Gastrocnemius medialis (tissue), 4 donors: ENCODE measurements around the gene ITGB5. TPM values are rescaled to one million over a fixed set of nuclear protein-coding genes. Genes with fewer than 3 reads are reported as not detected.

Experiments used
- ATAC-seq, 2 donors: fragments of 150-250 bp; one replicate each; pipeline ENCODE4 v1.9.1; 2016
- DNase-seq, 2 donors: peaks; one replicate each; pipeline ENCODE4 v3.0.0-alpha.2; 2019
- H3K27ac ChIP-seq, 4 donors: fragments of 200-600 bp; sonication (generic); 1 replicate in 1 of 4; 2 replicates in 3 of 4; pipeline ENCODE4 v1.5.1; 2016 to 2018; ENCODE audit warnings: mild to moderate bottlenecking in 2 of 4, moderate library complexity in 1 of 4
- H3K27me3 ChIP-seq, 3 donors: fragments of 200-600 bp; sonication (generic) in 2 of 3; 1 replicate in 1 of 3; 2 replicates in 2 of 3; pipeline versions ENCODE4 v1.5.1 to v1.6.0; 2016 to 2019; ENCODE audit warnings: mild to moderate bottlenecking in 1 of 3, moderate library complexity in 1 of 3
- H3K36me3 ChIP-seq, 2 donors: fragments of 200-600 bp; sonication (generic) in 1 of 2; one replicate each; pipeline ENCODE4 v1.5.1; 2017 to 2018
- H3K4me1 ChIP-seq, 2 donors: fragments of 200-600 bp; sonication (generic) in 1 of 2; one replicate each; pipeline ENCODE4 v1.5.1; 2016 to 2017; ENCODE audit warnings: mild to moderate bottlenecking in 2 of 2
- H3K4me3 ChIP-seq, 4 donors: fragments of 200-600 bp; sonication (generic) in 3 of 4; 1 replicate in 1 of 4; 2 replicates in 3 of 4; pipeline ENCODE4 v1.5.1; 2016 to 2019; ENCODE audit warnings: mild to moderate bottlenecking in 2 of 4
- H3K9me3 ChIP-seq, 3 donors: fragments of 200-600 bp; sonication (generic) in 2 of 3; 1 replicate in 1 of 3; 2 replicates in 2 of 3; pipeline ENCODE4 v1.5.1; 2016 to 2019
- CTCF ChIP-seq, 5 experiments: fragments of 450-650 bp in 3 of 5; fragments of 200-600 bp in 2 of 5; sonication (generic) in 2 of 5; IDR thresholded peaks in 4 of 5; conservative IDR thresholded peaks in 1 of 5; 1 replicate in 4 of 5; 2 replicates in 1 of 5; pipeline ENCODE4 v1.5.1; 2016 to 2019; ENCODE audit warnings: antibody characterized with exemption in 5 of 5, mild to moderate bottlenecking in 3 of 5, moderate library complexity in 3 of 5
- POLR2A ChIP-seq, 2 donors: fragments of 450-650 bp; IDR thresholded peaks; one replicate each; pipeline ENCODE4 v1.6.1; 2017; ENCODE audit warnings: antibody characterized with exemption in 2 of 2, mild to moderate bottlenecking in 2 of 2, moderate library complexity in 2 of 2
- in situ Hi-C, 4 donors: fragments of 200-750 bp; cut with MboI; loops; one replicate each; pipeline versions ENCODE4 v1.15.0 to v1.8.0; 2017; ENCODE audit warnings: low sequenced_read_pairs in 4 of 4
- intact Hi-C: fragments of 100-400 bp; cut with DNase I; formaldehyde crosslinking; loops from one replicate; pipeline ENCODE4 v1.15.1; 2023; ENCODE audit warnings: low total_unique reads
- total RNA-seq, 4 donors: library from RNA; depleted of rRNA; stranded (reverse); fragments of >200 nt; gene quantifications; one replicate each; pipeline versions ENCODE4 v1.1.0 to v1.2.3, GENCODE V29; 2016

Gene ITGB5
- total RNA-seq, 4 donors from 2014 or later, result 35.2 to 101 (median 71.3) TPM

GRCh38 chr3:124853446-124853845, 33.7 kb downstream of the ITGB5 start:
- TF ChIP-seq CTCF (IDR thresholded peaks at IDR 0.05 in 4 of 5, conservative IDR thresholded peaks at IDR 0.05 in 1 of 5) (no peak), POLR2A (IDR thresholded peaks at IDR 0.05) (no peak)
- in situ Hi-C loops (no loop called here), intact Hi-C loops (no loop called here)
- DNase-seq, result no peak
- no peaks in the 10 kb centered on the region for H3K9me3 ChIP-seq
- no peaks in the 10 kb centered on the region for H3K27me3 ChIP-seq
- peaks cover 0 to 9% of the 10 kb centered on the region in 2 donors for H3K36me3 ChIP-seq
- no peak for ATAC-seq
- no peak overlapping the region for H3K27ac ChIP-seq
- peaks cover 0 to 7% of the 10 kb centered on the region in 2 donors for H3K4me1 ChIP-seq
- no peak overlapping the region for H3K4me3 ChIP-seq

GRCh38 chr3:124851905-124852304, 35.3 kb downstream of the ITGB5 start:
- intact Hi-C loops (no loop called here), in situ Hi-C loops (no loop called here)
- no peak for ATAC-seq
- Histone ChIP-seq H3K4me3 (no peak overlapping the region), H3K36me3 (peaks cover 0 to 15% of the 10 kb centered on the region in 2 donors), H3K27ac (no peak overlapping the region), H3K9me3 (no peaks in the 10 kb centered on the region), H3K27me3 (no peaks in the 10 kb centered on the region), H3K4me1 (peaks cover 0 to 7% of the 10 kb centered on the region in 2 donors)
- TF ChIP-seq POLR2A (IDR thresholded peaks at IDR 0.05), result no peak
- TF ChIP-seq CTCF (IDR thresholded peaks at IDR 0.05 in 4 of 5, conservative IDR thresholded peaks at IDR 0.05 in 1 of 5), result no peak
- no peak for DNase-seq

- DNase-seq (no peak), ATAC-seq (no peak)
- peak overlapping the region in 1 of 4 donors; percentile 11 for H3K27ac ChIP-seq
- in situ Hi-C loops (no loop called here), intact Hi-C loops (no loop called here)
- H3K4me1 ChIP-seq, result peaks cover 0 to 7% of the 10 kb centered on the region in 2 donors
- no peak overlapping the region for H3K4me3 ChIP-seq
- no peak for TF ChIP-seq POLR2A (IDR thresholded peaks at IDR 0.05)
- TF ChIP-seq CTCF (IDR thresholded peaks at IDR 0.05 in 4 of 5, conservative IDR thresholded peaks at IDR 0.05 in 1 of 5), result no peak
- peaks cover 0 to 7% of the 10 kb centered on the region in 2 donors for H3K36me3 ChIP-seq
- H3K9me3 ChIP-seq, result no peaks in the 10 kb centered on the region
- no peaks in the 10 kb centered on the region for H3K27me3 ChIP-seq
Observed at GRCh38 chr3:124851136-124851535, 36.0 kb downstream of the ITGB5 start.

- Histone ChIP-seq H3K27ac (peak overlapping the region in 1 of 4 donors; percentile 11), H3K4me3 (no peak overlapping the region), H3K4me1 (peaks cover 0 to 11% of the 10 kb centered on the region in 2 donors), H3K9me3 (no peaks in the 10 kb centered on the region), H3K36me3 (peaks cover 0 to 7% of the 10 kb centered on the region in 2 donors), H3K27me3 (no peaks in the 10 kb centered on the region)
- no peak for ATAC-seq
- in situ Hi-C loops (no loop called here), intact Hi-C loops (no loop called here)
- no peak for DNase-seq
- TF ChIP-seq CTCF (IDR thresholded peaks at IDR 0.05 in 4 of 5, conservative IDR thresholded peaks at IDR 0.05 in 1 of 5) (no peak), POLR2A (IDR thresholded peaks at IDR 0.05) (no peak)
Observed at GRCh38 chr3:124850633-124851032, 36.5 kb downstream of the ITGB5 start.

- DNase-seq, result no peak
- no peak overlapping the region for H3K4me3 ChIP-seq
- no peak overlapping the region for H3K27ac ChIP-seq
- H3K36me3 ChIP-seq, result peaks cover 0 to 7% of the 10 kb centered on the region in 2 donors
- no peaks in the 10 kb centered on the region for H3K27me3 ChIP-seq
- no peak for ATAC-seq
- intact Hi-C loops (no loop called here), in situ Hi-C loops (no loop called here)
- H3K4me1 ChIP-seq, result peaks cover 0 to 15% of the 10 kb centered on the region in 2 donors
- no peak for TF ChIP-seq POLR2A (IDR thresholded peaks at IDR 0.05)
- no peak for TF ChIP-seq CTCF (IDR thresholded peaks at IDR 0.05 in 4 of 5, conservative IDR thresholded peaks at IDR 0.05 in 1 of 5)
- H3K9me3 ChIP-seq, result no peaks in the 10 kb centered on the region
Observed at GRCh38 chr3:124850212-124850611, 37.0 kb downstream of the ITGB5 start.
